ENCODE results near the gene MAGEC2.

- TF ChIP-seq CTCF (IDR thresholded peaks at IDR 0.05), result no peak
- TF ChIP-seq EZH2 (IDR thresholded peaks at IDR 0.05; ENCODE audit: borderline replicate concordance, insufficient read depth, low read depth, low read length, poor library complexity, severe bottlenecking), result no peak
These were observed 28.3 kb upstream of the MAGEC2 start for GRCh38 chrX:142233400-142233799.
